Neural cell (in vitro differentiated cells): ENCODE measurements around the gene FLT3.

ENCODE experiments used
- CTCF ChIP-seq: fragments of 450-650 bp; IDR thresholded peaks from 2 replicates; pipeline ENCODE4 v1.5.1; 2014; ENCODE audit warnings: antibody characterized with exemption, mild to moderate bottlenecking, moderate library complexity; ENCODE audit not compliant: poor library complexity, severe bottlenecking
- EP300 ChIP-seq: fragments of 450-650 bp; conservative IDR thresholded peaks from 2 replicates; pipeline ENCODE4 v1.6.1; 2014; ENCODE audit warnings: antibody characterized with exemption, mild to moderate bottlenecking, moderate library complexity; ENCODE audit not compliant: poor library complexity, severe bottlenecking
- POLR2AphosphoS5 ChIP-seq: IDR thresholded peaks from 2 replicates; pipeline ENCODE4 v1.6.1; 2012
- RAD21 ChIP-seq: fragments of 450-650 bp; conservative IDR thresholded peaks from 2 replicates; pipeline ENCODE4 v1.6.1; 2014; ENCODE audit warnings: antibody characterized with exemption, mild to moderate bottlenecking, moderate library complexity
- SMC3 ChIP-seq: fragments of 450-650 bp; conservative IDR thresholded peaks from 2 replicates; pipeline ENCODE4 v1.6.1; 2014; ENCODE audit warnings: antibody characterized with exemption, mild to moderate bottlenecking, moderate library complexity; ENCODE audit not compliant: poor library complexity
- TAF1 ChIP-seq: IDR thresholded peaks from 2 replicates; pipeline ENCODE4 v1.6.1; 2012; ENCODE audit warnings: low read depth
- TF ChIP-seq, protein P1 (sequence below): IDR thresholded peaks from 2 replicates; pipeline ENCODE4 v1.6.1; 2012; ENCODE audit warnings: borderline replicate concordance

GRCh38 chr13:28041501-28041900 lies 58.9 kb downstream of the FLT3 start:
- TF ChIP-seq CTCF = no peak
- TF ChIP-seq EP300 = no peak
- TF ChIP-seq, protein P1, sequence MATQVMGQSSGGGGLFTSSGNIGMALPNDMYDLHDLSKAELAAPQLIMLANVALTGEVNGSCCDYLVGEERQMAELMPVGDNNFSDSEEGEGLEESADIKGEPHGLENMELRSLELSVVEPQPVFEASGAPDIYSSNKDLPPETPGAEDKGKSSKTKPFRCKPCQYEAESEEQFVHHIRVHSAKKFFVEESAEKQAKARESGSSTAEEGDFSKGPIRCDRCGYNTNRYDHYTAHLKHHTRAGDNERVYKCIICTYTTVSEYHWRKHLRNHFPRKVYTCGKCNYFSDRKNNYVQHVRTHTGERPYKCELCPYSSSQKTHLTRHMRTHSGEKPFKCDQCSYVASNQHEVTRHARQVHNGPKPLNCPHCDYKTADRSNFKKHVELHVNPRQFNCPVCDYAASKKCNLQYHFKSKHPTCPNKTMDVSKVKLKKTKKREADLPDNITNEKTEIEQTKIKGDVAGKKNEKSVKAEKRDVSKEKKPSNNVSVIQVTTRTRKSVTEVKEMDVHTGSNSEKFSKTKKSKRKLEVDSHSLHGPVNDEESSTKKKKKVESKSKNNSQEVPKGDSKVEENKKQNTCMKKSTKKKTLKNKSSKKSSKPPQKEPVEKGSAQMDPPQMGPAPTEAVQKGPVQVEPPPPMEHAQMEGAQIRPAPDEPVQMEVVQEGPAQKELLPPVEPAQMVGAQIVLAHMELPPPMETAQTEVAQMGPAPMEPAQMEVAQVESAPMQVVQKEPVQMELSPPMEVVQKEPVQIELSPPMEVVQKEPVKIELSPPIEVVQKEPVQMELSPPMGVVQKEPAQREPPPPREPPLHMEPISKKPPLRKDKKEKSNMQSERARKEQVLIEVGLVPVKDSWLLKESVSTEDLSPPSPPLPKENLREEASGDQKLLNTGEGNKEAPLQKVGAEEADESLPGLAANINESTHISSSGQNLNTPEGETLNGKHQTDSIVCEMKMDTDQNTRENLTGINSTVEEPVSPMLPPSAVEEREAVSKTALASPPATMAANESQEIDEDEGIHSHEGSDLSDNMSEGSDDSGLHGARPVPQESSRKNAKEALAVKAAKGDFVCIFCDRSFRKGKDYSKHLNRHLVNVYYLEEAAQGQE = no peak
- no peak for TF ChIP-seq RAD21
- no peak for TF ChIP-seq TAF1
- no peak for TF ChIP-seq POLR2AphosphoS5
- TF ChIP-seq SMC3 = no peak
